Measurements from ENCODE around the gene FURIN.
"Not testable (repeated sequence)": the region's sequence is repeated elsewhere in the genome, so short reads cannot be mapped to it uniquely, and the experiment has no call there.

FURIN gene

GRCh38 chr15:90883976-90884718 is 15.8 kb downstream of the FURIN start, which contains the start of gene FES:
Gene FES (plus strand): TSS chr15:90884504. CDS start chr15:90885046, 542 bp downstream.
- DNase-seq = no peak

DNA sequence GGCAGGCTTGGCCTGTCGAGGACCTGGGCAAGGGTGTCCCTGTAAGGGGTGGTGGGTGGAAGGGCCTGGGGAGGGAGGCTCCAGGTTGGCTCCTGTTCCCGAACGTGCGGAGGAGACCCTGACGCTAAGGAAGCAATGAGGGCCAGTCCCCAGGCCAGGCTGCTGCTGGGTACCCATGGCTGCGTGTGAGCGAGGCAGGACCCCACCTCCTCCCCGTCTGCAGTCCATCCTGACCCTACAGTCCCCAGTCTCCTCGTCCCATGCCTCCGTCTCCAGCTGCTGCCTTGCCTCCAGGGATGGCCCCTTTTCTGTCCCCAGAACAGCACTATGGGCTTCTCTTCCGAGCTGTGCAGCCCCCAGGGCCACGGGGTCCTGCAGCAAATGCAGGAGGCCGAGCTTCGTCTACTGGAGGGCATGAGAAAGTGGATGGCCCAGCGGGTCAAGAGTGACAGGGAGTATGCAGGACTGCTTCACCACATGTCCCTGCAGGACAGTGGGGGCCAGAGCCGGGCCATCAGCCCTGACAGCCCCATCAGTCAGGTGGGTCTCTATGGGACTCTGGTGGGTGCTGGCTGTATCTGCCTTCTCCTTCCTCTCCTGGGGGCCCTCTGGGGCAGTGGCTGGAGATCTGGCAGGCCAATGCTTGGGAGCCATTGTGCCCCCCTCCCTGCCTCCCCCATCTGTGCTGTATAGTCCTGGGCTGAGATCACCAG is 16.5 kb downstream of the FURIN start:
- no peak for DNase-seq

GRCh38 chr15:90885432-90886290 is 17.3 kb downstream of the FURIN start:
- DNase-seq = peak; percentile 16

- no peak for DNase-seq
Measured at GRCh38 chr15:90886291-90886614, 17.9 kb downstream of the FURIN start.

- no peak for DNase-seq
Measured at GRCh38 chr15:90887037-90887481, 18.7 kb downstream of the FURIN start.

DNA sequence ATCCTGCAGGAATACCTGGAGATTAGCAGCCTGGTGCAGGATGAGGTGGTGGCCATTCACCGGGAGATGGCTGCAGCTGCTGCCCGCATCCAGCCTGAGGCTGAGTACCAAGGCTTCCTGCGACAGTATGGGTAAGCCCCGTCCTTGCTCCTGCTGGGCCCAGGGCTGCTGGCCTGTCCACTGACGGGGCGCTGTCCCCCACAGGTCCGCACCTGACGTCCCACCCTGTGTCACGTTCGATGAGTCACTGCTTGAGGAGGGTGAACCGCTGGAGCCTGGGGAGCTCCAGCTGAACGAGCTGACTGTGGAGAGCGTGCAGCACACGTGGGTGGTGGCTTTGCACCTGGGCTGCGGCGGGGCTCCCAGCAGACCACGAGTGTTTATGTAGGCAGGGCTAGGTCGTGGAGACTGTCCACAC is 20.9 kb downstream of the FURIN start:
- DNase-seq = no peak

- DNase-seq = no peak
Measured at GRCh38 chr15:90889736-90890456, 21.5 kb downstream of the FURIN start.

GRCh38 chr15:90890839-90891238 is 22.5 kb downstream of the FURIN start:
- DNase-seq = no peak

DNA sequence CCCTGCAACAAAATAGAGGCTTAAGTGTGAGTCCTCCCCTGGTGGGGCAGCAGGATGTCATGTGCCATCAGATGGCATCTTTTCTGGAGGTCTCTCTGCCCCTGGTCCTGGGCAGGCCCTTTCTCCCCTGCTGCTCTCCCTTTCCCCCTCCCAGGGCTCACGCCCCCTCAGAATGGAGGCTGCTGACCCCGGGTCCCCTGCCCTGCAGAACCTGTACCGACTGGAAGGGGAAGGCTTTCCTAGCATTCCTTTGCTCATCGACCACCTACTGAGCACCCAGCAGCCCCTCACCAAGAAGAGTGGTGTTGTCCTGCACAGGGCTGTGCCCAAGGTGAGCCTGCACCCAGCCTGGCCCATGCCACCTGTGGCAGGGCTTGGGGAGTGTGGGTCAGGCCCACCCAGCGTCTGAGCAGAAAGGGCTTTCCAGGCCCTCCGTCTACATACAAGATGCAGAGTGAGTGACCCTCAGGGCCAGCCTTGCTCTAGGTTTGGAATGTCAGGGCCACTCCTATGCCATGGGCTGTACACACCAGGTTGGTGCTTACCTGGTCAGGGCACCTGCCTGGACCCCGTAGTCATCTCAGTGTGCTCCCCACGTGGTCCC is 23.1 kb downstream of the FURIN start:
- DNase-seq = no peak

- DNase-seq = no peak
Measured at GRCh38 chr15:90892023-90892422, 23.6 kb downstream of the FURIN start.

DNA sequence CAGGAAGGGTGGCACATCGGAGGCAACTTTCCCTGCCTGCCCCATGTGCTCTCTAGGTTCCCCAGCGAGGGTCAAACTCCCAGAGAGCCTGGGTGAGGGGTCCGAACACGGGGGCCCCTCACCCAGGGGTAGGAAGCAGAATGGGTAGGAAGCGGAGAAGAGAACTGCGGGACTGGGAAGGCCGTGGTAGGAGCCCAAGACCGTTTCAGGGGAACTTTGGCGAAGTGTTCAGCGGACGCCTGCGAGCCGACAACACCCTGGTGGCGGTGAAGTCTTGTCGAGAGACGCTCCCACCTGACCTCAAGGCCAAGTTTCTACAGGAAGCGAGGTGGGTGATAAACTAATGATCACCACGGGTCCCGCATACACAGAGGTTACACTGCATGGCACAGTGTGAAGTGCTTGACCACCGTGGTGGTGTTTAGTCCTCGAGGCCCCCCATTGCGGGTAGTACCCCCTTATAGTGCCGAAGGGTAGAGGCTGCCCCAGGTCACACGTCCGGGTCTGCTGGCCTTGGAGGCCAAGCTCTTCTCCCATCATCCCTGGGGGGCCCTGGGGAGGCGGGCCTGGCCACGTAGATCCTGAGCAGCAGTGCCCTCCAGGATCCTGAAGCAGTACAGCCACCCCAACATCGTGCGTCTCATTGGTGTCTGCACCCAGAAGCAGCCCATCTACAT is 24.2 kb downstream of the FURIN start:
- DNase-seq = no peak

- no peak for DNase-seq
Measured at GRCh38 chr15:90893175-90894090, 25.0 kb downstream of the FURIN start.

GRCh38 chr15:90895571-90896117 is 27.3 kb downstream of the FURIN start:
- DNase-seq = peak; percentile 64

GRCh38 chr15:90897131-90897655 is 28.8 kb downstream of the FURIN start:
- DNase-seq = not testable (repeated sequence)

- DNase-seq = no peak
Measured at GRCh38 chr15:90901175-90902039, 33.0 kb downstream of the FURIN start.

DNA sequence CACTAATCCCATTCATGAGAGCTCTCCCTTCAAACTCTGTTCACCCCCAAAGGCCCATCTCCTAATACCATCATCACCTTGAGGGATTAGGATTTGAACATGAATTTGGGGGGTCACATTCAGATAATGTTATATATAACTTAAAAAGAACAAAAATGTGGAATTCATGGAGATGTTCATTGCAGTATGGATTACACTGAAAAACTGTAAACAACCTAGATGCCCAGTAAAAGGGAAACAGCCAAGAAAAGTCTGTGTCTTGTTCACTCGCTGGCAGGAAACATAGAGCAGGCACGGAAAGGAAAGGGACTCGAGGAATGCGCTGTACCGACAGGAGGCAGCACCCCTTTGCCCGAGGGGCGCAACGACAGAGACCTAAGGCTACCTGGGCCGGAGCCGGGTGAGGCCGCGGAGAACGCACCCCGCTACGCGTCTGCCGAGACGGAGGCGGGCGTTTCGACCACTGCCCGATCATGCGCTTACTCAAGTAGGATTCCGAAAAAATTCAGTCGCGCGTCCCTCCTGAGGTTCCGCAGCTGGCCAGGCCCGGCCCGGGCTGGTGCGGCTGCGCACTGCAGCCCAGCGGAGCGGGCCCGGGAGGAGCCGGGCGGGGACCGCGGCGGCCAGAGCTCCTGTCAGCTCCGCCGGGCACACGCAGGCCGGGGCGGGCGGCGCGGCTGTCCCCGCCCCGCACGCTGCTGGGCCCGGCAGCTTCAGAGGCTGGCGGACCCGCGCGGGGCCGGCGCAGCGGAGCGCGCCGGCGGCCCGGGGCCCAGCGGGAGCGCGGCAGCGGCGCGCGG is 33.9 kb downstream of the FURIN start:
- peak; percentile 77 for DNase-seq

- peak; percentile 32 for DNase-seq
Measured at GRCh38 chr15:90902840-90903732, 34.7 kb downstream of the FURIN start, which contains the start of gene MAN2A2. Gene MAN2A2 (plus strand): TSS chr15:90903302. CDS start chr15:90904208, 906 bp downstream.

Data from NCI-H1092 treated with DMSO at 0.1 percent for 48 hours (cell line).